ENCODE results near the gene RPTOR.

GRCh38 chr17:80662557-80662956, 117.9 kb downstream of the RPTOR start:
- TF ChIP-seq CTCF (IDR thresholded peaks at IDR 0.05; ENCODE audit: low read length) (no peak), EZH2 (IDR thresholded peaks at IDR 0.05; ENCODE audit: borderline replicate concordance, low read length) (no peak)

Data from OCI-LY1 (cell line).